GM21529 (cell line): Measurements from ENCODE around the gene ERFL.
"Not testable (repeated sequence)": the region's sequence is repeated elsewhere in the genome, so short reads cannot be mapped to it uniquely, and the experiment has no call there.

Source experiments
- ATAC-seq: cut with Tn5 transposase; IDR thresholded peaks from one replicate; pipeline ENCODE4 v1.9.1; 2021; ENCODE audit not compliant: unreplicated experiment

Gene ERFL

DNA sequence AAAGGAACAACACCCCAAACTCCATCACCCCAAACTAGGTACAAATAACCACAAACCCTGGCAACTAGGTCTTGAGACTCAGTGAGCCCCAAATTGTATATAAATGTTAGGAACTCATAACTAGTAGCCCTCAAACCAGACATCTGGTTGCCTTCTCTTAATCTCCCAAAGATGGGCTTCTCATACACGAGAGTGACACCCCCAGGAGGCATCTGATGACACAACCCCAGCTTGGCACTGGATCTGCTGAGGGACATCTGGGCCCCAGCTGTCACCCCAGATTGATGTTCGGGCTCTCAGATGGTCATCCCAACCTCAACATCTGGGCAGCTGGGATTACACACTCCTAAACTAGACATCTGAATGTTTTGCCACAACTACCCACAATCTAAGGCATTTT is 16.1 kb upstream of the ERFL start:
- no peak for ATAC-seq

- no peak for ATAC-seq
These were observed 13.4 kb upstream of the ERFL start for GRCh38 chr19:41941410-41942202.

- no peak for ATAC-seq
These were observed 12.6 kb upstream of the ERFL start for GRCh38 chr19:41940731-41941409.

- ATAC-seq: no peak
These were observed 11.8 kb upstream of the ERFL start for GRCh38 chr19:41939861-41940730.

DNA sequence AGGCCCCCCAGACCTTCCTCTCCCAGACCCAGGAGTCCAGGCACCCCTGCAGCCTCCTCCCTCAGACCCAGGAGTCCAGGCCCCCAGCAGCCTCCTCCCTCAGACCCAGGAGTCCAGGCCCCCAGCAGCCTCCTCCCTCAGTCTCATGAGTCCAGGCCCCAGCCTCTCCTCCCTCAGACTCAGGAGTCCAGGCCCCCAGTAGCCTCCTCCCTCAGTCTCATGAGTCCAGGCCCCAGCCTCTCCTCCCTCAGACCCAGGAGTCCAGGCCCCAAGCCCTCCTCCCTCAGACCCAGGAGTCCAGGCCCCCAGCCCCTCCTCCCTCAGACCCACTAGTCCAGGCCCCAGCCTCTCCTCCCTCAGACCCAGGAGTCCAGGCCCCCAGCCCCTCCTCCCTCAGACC is 11.0 kb upstream of the ERFL start:
- not testable (repeated sequence) for ATAC-seq

DNA sequence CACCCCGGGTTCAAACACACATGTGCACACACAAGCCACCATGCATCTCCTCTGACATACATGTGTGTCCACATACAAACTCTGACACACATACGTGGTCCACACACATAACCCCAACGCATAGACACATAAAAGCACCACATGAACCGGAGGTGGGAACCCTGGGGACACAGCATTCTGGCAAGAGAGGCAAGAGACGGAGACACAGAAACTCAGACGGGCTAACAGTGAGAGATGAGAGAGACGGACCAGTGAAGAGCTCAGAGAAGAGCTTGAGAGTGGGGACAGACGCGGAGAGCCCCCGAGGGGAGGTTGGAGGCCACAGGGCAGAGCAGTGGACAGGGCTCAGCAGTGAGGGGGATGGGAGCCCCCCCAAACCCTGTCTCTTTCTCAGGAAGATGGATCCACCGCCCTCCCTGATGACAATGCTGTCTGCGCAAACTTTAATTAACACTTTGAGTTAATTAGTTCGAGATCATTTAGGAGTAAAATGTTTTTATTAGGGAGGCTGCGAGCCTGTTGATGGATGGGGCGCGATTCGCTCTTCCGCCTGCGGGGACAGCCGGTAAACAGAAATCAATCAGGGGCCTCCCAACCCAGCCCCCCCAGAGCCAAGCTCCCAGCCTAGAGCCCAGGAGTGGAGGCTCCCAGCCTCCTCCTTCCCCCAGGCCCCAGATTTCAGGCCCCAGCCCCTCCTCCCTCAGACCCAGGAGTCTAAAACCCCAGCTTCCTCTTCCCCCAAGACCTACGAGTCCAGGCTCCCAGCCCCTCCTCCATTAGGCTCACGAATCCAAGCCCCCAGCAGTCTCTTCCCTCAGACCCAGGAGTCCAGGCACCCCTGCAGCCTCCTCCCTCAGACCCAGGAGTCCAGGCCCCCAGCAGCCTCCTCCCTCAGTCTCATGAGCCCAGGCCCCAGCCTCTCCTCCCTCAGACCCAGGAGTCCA is 9.5 kb upstream of the ERFL start:
- no peak for ATAC-seq

DNA sequence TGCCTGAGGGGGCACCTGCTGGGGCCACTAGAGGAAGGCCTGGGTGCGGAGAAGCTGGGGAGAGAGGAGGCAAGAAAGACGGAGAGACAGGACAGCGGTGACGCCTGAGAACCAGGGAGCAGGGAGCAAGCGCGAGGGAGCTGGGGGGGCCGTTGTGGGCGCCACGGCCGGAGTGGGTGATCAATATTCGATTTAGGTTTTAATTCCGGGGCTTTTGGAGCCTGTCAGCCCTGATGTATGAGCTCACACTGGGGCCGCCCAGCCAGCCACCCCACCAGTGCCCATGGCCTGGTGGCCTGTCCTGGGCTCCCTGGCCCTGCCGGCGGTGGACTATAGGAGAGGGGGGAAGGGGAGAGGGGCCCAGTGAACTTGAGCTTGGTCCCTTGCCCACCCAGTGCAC is 8.7 kb upstream of the ERFL start:
- ATAC-seq: no peak

GRCh38 chr19:41936416-41936850 is 8.2 kb upstream of the ERFL start:
- ATAC-seq: no peak

GRCh38 chr19:41935760-41936415 is 7.6 kb upstream of the ERFL start:
- no peak for ATAC-seq

DNA sequence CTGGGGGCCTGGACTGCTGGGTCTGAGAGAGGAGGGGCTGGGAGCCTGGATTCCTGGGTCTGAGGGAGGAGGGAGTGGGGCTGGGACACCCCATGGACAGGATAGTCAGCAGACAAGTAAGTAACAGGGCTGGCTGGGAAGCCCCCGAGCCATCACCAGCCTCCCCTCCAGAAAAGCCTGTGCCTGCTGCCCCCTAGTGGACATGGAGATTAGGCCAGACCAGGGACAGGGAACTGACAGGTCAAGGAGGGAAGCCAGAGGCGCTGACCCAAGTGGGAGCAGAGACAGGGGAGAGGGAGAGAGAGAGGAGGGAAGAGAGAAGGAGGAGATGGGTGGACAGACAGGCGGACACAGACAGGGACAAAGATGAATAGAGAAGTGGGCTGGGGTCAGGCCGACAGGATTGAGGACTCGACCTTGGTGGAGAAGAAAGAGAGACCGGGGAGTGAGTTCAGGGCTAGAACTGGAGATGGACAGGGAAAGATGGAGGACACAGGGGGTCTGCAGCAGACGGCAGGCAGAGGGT is 6.7 kb upstream of the ERFL start:
- no peak for ATAC-seq

DNA sequence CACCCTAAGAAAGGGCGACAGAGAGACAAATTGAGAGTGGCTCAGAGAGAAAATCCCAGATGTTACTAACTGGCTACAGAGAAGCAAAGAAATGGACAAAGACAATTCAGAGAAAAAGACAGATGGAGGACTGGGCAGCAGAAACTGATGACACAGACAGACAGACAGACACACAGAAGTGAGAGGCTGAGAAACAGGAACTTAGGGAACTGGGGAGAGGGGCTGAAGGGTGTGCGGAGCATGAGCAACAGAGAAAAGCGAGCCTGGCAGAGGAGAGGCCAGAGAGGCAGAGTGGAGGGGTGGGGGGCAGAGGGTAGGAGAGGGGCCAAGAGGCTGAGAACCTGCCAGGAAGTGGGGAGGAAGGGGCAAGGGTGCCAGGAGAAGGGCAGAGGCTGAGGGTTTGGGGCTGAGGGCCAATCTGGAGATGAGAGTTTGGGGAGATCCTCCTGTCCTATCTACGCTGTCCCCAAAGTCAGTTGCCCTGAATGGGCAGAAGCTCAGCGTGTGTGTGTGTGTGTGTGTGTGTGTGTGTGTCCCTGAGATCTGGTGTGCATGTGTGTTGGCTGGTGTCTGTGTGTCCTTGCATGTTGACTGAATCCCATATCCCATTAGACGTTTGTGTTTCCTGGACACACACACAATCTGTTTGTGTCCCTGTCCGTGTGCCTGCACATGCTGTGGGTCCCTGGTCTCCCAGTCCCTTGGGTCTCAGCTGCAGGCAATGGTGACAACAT is 5.6 kb upstream of the ERFL start:
- no peak for ATAC-seq

DNA sequence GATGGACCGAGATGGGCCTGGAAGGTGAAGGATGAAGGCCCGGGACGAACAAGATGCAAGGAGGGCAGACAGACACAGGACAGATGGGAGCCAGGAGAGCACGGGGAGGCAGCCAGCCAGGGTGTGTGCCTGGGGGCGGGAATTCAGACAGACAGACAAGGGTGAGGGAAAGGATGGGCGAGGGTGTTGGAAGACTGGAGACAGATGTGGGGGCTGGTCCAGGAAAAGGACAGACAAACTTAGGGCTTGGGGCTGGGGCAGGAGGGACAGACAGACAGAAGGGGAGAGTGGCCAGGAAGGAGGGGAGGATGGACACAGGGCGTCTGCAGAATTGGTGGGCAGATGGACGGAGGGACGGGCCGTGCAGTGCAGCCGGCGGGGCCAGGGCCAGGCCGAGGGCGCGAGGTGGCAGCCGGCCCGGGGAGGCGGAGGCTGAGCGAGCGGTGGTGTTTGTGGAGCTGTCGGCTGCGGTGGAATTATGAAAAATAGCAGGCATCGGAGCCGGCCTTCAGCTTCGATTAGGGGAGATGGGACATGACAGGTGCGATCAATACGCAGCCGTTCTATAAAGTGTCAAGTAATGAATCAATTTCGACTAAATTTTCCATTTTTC is 4.6 kb upstream of the ERFL start:
- ATAC-seq: no peak

DNA sequence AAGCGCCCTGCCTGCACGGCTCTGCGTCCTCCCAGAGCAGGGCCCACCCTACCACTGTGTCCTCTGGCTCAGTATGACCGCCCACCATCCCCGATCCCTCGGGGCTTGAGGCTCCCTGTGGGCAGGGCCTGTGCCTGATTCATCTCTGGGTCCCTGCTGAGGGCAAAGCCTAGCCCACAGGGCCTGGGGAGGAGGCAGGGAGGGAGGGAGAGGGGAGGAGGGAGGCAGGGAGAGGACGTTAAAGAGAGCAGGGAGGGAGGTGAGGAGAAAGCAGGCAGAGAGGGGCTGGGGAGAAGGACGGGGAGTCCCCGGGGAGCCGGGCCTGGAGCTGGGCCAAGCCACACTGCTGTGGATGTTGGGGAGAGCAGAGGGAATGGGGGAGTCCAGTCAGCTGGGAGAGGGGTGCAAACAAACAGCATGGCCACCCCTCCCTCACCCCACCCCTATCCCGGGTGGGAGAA is 4.0 kb upstream of the ERFL start:
- ATAC-seq: no peak

GRCh38 chr19:41930926-41931592 is 2.8 kb upstream of the ERFL start:
- ATAC-seq: no peak

DNA sequence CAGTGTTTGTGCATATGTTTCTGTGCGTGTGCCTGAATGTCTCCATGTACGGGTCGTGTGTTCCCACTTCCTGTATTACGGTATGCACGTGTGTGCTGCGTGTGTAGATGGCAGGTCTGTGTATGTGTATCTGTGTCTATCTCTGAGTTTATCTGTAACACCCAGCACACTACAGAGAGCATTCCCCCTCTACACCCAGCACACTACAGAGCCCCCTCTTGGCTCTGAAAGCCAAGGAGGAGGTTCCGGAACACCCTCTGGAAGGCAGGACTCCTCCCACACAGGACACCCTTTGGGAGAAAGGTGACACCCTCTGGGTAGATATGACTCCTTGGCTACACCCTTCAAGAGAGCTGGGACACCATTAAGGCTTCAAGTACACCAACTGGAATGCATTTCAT is 2.1 kb upstream of the ERFL start:
- ATAC-seq: no peak

DNA sequence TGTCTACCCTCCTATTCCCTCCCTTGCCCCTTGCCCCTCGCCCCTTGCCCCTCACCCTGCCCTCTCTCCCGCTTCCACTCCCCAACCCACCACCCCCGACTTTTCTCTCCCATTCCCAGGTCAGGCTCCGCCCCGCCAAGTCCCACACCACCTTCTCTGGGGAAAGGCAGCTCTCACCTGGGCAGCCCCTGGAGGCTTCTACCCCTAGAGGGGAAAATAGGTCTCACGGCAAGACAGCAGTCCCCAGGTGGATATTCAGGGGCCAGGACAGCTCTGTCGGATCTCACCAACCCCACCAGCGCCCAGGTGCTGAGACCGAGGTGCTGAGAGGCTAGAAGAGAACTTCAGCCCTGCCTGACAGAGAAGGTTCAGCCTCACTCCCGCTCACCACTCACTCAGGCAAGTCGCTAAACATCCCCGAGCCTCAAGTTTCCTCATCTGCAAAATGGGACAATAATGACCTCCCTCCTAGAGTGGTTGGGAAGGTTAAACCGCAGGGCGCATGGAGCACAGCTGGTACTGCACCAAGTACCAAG is 1.4 kb upstream of the ERFL start:
- no peak for ATAC-seq

DNA sequence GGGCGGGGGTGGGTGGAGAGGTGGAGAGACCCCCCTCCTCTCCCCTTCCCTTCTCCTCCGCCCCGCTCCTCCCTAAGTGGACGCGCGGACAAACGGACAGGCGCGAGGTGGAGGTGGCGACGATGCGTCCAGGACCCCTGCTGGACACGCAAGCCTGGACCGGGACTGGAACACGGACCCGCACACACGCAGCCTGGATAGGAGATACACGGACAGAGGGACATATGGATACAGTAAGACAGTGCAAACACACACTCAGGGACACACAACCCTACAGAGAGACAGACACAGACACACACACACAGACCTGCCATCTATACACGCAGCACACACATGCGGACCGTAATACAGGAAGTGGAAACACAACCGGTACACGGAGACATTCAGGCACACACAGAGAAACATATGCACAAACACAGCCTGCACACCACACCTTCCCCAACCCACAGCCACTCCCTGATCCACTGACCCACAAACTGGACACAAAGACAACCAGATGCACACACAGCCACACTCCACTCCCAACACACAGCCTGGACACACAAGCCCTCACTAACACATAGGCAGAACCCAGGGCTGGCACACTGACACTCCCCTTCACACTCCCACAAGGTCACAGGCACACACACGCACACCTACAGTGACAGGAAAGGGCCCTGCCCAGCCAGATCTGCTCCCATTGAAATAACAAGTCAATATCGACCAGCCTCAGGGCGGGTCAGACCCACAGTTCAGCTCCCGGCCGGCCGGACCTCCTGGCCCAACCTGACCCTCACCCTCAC is 696 bp upstream of the ERFL start:
- ATAC-seq: no peak
